NCI-H187 (cell line): ENCODE data around the gene BAD.
"Not testable (repeated sequence)": the region's sequence is repeated elsewhere in the genome, so short reads cannot be mapped to it uniquely, and the experiment has no call there.

Experiments
- DNase-seq, 2 experiments: peaks; one replicate each; lab custom pipeline; 2025; lab: John Stamatoyannopoulos, UW

BAD gene

GRCh38 chr11:64284048-64284961 is at the start of gene BAD:
TSS of gene BAD (minus strand) at chr11:64284665. CDS start at chr11:64284368, 297 bp downstream.
- DNase-seq: peak; percentile 72 to 89

GRCh38 chr11:64333556-64333955 is 49.1 kb upstream of the BAD start:
- DNase-seq: no peak

- no peak for DNase-seq
These were observed 47.3 kb upstream of the BAD start for GRCh38 chr11:64331569-64332371.

- DNase-seq: no peak
These were observed 46.4 kb upstream of the BAD start for GRCh38 chr11:64330888-64331287.

GRCh38 chr11:64327993-64328392 is 43.5 kb upstream of the BAD start:
- no peak for DNase-seq

GRCh38 chr11:64327375-64327774 is 42.9 kb upstream of the BAD start:
- no peak for DNase-seq

- DNase-seq: no peak
These were observed 40.4 kb upstream of the BAD start for GRCh38 chr11:64324692-64325469.

GRCh38 chr11:64323984-64324383 is 39.5 kb upstream of the BAD start:
- not testable (repeated sequence) for DNase-seq

- no peak for DNase-seq
These were observed 38.9 kb upstream of the BAD start for GRCh38 chr11:64323373-64323772.

- no peak for DNase-seq
These were observed 38.4 kb upstream of the BAD start for GRCh38 chr11:64322925-64323260.

- DNase-seq: no peak
These were observed 37.1 kb upstream of the BAD start for GRCh38 chr11:64321533-64321932.

- DNase-seq: no peak
These were observed 36.6 kb upstream of the BAD start for GRCh38 chr11:64321026-64321425.

- no peak for DNase-seq
These were observed 36.1 kb upstream of the BAD start for GRCh38 chr11:64320556-64320955.

- DNase-seq: no peak
These were observed 34.6 kb upstream of the BAD start for GRCh38 chr11:64318766-64319761.

GRCh38 chr11:64317961-64318765 is 33.7 kb upstream of the BAD start, which contains the start of gene PRDX5:
TSS of gene PRDX5 (plus strand) at chr11:64318121. CDS start at chr11:64318216, 95 bp downstream.
- peak; percentile 85 to 93 for DNase-seq

GRCh38 chr11:64317325-64317960 is 33.0 kb upstream of the BAD start, which contains the start of gene TRMT112:
TSS of gene TRMT112 (minus strand) at chr11:64317559. CDS start at chr11:64317526, 33 bp downstream.
- peak; percentile 84 to 90 for DNase-seq

GRCh38 chr11:64316672-64317324 is 32.3 kb upstream of the BAD start:
- no peak for DNase-seq

- DNase-seq: not testable (repeated sequence)
These were observed 31.4 kb upstream of the BAD start for GRCh38 chr11:64315667-64316526.
